Measurements from ENCODE around the gene RNF152. TPM values are rescaled to one million over a fixed set of nuclear protein-coding genes. Genes with fewer than 3 reads are reported as not detected.

RNF152 gene, protein sequence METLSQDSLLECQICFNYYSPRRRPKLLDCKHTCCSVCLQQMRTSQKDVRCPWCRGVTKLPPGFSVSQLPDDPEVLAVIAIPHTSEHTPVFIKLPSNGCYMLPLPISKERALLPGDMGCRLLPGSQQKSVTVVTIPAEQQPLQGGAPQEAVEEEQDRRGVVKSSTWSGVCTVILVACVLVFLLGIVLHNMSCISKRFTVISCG
- 13.3 TPM for total RNA-seq

DNA sequence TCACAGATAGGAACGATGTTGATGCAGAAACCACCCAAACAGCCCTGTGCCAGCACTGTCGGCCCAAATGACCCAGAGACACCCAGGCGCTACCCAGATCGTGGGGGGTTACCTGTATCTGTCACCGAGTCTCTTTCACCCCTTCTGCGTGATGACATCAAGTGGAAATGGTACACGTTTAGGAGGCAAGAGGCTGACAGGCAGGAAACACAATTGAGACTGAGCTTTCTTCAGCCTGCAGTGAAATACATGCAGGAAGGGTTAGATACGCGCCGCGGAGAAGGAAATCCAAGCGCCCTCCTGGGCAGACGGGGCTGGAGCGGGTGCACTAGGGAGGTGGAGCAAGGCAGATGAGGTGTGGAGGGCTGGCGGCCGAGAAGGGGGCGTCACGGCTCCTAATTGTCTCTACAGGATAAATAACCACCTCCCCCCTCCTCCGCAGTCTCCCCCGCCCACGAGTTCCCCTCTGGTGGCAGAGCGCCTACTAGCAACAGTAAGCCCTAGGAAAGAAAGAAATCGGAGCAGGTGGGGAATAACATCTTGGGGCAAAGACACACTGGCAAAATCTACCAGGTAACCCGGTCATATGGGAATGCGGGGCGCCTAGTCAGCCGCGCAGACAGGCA, at the start of gene RNF152:
Gene RNF152 (minus strand): TSS at position 325 of the 626 bp plus-strand sequence. CDS start 76,544 bp downstream, outside the sequence.
- intact Hi-C loops (cut with DNase I) = no loop called here
- DNase-seq (ENCODE audit: low spot score) = peak; percentile 59
- ATAC-seq = peak; percentile 25

DNA sequence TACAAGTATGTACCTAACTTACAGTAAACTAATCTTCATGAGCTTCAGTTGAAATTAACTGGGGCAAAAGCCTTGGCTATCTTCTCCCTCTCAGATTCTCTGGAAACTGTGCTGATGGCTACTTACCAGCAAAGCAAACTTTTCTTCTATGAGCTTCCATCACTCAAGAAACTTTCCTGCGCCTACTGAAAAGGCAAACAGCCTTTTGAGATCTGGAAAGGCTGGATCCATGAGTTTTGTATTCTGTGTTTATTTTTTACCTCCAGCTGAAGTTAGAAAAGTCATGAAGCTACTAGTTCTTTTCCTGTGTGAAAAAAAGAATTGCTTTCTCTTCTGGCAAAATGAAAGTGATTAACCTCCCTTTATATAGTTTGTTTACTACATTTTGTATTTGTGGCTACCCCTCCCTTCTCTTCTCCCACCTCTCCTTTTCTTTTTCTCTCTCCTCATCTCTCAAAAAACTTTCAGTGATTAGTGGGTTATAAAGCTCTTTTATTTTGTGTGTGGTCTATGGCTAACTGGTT, 49.2 kb upstream of the RNF152 start:
- no peak for ATAC-seq
- intact Hi-C loops (cut with DNase I) = no loop called here
- DNase-seq (ENCODE audit: low spot score) = no peak

DNA sequence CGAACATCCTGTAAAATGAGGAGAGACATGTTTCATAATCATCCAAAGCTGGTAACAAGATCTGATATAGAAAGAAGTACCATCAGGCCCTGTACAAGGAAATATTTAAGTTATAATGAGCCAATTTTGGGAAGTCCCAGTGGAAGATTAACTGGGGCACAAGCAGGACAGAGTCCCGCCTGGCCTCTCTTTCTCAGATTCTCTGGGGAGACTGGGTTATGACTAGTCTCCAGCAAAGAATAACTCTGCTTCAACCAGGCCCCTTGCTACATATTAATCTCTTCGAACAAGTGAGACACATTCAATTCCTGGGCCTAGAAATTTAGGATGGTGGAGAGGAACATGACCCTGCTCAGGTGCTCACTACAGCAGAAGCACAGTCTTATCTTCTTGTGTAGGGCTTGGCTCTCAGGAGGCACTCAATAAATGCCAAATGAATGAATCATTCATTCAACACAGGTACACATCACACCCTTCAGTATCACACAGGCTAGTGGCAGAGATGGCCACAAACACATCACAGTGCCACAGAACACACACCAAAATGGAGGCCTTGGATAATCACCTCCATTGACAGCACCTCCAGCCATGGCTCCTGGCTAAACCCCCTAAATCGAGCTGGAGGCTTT, 46.4 kb upstream of the RNF152 start:
- no peak for ATAC-seq
- no peak for DNase-seq (ENCODE audit: low spot score)
- intact Hi-C loops (cut with DNase I) = no loop called here

DNA sequence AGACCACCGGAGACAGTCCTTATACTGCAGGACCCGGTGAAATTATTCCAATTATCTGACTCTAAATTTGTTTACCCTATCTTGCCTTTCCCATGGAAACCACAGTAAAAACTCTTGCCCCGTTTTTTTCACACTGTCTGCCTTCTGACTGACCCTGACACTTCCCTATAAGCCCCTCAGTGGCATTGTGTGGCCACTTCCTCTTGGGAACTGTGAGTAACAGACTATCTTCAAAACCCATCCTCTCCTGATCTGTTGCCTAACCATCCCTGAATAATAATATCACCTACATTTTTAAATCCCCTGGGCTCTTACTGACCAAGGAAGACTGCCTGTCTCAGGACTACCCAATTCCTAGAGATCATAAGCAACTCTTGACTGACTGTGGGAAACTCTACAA, 42.6 kb upstream of the RNF152 start:
- intact Hi-C loops (cut with DNase I) = no loop called here
- ATAC-seq (no peak), DNase-seq (ENCODE audit: low spot score) (no peak)

DNA sequence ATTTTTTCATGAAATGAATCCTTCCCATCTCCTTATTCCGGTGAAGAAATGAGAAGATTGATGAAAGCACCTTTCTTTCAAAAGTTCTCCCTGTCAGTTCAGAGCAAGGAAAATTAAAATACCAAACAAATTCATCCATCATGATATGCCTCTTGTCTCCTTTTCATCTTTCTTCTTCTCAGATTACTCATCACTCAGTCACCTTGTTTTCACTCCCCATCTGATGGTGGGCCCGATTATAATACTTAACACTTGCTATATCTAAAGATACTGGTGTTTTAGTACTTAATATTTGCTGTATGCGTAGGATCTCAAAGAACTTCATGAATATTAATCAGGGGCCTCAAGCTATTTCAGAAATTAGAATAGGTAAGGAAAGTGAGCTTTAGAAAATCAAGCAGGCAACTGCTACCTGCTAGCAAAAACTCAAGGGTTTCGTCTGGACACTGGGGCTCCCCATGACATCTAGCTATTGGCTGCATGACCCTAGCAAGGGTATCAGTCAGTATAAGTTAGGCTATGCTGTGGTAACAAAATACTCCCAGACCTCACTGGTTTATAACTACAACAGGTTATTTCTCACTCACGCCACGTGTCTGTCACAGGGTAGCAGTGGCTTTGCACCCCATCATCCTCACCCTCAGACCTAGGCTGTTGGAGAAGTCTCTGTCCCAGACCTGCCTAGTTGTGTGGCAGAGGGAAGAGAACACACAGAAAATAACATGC, 39.0 kb upstream of the RNF152 start:
- intact Hi-C loops (cut with DNase I) = no loop called here
- ATAC-seq = no peak
- no peak for DNase-seq (ENCODE audit: low spot score)

DNA sequence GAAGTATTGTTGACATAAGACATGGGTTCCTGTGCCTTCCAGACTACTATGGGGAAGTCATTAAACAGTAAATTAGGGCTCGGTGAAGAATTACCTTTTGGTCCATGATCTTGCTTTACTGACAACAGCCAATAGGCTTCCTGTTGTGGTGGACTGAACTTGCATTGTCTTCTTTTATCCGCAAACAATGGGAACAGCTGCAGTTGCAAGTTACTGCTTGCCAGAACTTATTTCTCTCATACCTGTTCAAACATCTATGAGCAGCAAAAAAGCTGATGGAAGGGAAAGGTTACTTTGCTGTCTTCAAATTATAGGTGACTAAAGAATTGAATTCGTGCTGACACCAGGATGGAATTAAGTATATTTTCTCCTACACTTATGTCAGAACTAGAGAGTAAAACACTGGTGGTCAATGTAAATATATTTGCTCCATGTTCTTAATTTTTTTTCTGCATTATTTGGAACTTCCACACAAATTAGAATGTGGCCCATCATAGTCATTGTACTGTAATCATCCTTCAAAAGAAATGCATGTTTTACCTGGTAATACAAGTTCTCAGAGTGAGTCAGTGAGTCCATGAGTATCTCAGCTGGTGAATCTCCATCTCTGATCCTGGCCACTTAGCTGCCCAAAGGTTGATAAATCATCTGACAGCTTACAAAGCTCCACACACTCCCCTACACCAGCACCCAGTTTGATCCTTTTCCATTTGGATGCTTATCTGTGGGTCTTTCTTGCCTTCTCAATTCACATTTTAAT, 37.3 kb upstream of the RNF152 start:
- intact Hi-C loops (cut with DNase I) = no loop called here
- DNase-seq (ENCODE audit: low spot score) = no peak
- no peak for ATAC-seq

DNA sequence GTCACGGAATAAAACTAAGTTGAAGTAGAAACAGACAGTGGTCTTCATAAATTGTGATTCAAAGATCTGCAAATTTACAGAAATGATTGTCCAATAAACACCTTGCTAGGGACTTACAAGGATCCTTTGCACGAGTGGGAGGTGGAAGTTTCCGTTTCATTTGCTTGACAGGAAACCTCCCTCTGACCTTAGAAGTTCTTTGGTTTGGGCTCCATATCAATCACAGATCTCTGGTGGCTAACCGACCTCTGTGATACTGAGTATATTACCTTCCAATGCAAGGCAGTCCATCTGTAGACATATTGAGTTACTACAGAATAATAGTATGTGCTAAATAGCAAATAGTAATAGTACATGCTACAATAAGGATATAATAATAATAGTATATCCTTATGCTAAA, 33.7 kb upstream of the RNF152 start:
- intact Hi-C loops (cut with DNase I) = no loop called here
- no peak for DNase-seq (ENCODE audit: low spot score)

DNA sequence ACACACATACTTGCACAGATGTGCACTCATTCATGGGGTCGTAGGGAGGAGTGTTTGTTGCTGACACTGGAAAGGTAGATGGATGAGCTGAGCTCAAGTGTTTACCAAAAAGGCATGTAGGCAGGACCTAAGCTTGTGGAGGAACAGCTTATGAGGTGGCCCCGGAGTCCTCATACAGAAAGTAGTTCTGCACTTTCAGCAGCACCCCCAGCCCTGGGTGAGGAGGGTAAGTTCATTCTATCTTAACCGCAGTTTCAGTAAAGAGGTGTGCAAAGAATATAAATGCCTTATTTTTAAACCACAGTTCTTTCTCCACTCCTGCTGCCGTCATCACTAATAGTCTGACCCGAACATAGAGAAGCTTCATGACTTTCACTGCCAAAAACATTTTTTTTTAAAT, 31.7 kb upstream of the RNF152 start:
- intact Hi-C loops (cut with DNase I) = no loop called here
- DNase-seq (ENCODE audit: low spot score) (no peak), ATAC-seq (no peak)

More for the DNA sequence above, 33.7 kb upstream of the RNF152 start:
- ATAC-seq = no peak

DNA sequence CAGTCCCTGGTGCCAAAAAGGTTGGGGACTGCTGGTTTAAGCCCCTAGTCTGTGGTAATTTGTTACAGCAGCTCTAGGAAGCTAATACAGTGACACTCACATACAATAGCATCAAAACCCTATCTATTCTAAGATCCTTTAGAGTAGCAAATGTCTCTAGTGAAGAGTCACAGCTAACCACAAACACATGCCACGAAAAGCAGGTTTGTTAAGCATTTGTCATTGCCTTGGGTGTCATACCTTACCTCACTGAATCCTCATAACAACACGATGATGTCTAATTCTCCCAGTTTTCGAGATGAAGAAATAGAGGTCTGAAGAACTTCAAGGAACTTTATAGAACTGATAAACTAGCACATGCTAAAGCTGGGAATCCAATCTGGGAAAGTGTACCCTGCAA, 29.6 kb upstream of the RNF152 start:
- ATAC-seq (no peak), DNase-seq (ENCODE audit: low spot score) (no peak)
- intact Hi-C loops (cut with DNase I) = no loop called here

DNA sequence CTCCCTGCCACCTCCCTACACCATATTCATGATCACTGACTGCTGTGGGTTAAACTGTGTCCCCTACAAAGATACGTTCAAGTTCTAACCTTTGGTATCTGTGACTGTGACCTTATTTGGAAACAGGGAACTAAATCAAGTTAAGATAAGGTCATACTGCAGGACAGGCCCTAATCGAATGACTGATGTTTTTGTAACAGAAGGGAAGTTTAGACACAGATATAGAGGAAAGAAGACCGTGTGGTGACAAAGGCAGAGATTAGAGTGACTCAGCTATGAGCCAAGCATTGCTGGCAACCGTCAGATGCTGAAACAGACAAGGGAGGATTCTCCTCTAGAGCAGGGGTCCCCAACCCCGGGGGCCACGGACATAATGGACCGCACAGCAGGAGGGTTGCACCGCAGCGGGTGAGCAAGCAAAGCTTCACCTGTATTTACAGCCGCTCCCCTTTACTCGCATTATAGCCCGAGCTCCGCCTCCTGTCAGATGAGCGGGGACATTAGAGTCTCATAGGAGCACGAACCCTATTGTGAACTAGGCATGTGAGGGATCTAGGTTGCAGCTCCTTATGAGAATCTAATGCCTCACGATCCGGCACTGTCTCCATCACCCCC, 28.9 kb upstream of the RNF152 start:
- DNase-seq (ENCODE audit: low spot score) = no peak
- ATAC-seq = no peak
- intact Hi-C loops (cut with DNase I) = no loop called here

DNA sequence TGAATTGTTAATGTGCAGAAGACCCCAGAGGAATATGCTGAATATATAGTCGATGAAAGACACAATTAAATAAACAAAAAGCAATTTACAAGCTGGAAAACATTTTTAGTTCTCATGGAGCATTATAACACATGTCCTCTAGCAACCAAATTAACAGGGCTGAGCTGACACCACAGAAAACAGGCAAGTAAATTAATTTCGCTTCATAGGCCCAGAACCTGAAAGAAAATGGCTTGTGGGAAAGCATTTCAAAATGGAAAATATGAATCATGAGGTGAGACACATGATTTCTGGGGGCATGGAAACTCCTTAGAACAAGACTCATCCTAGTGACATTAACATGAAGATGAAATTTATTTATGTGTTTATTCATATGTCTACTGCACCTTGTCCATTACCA, 25.0 kb upstream of the RNF152 start:
- intact Hi-C loops (cut with DNase I) = no loop called here
- DNase-seq (ENCODE audit: low spot score) = no peak
- ATAC-seq = no peak

DNA sequence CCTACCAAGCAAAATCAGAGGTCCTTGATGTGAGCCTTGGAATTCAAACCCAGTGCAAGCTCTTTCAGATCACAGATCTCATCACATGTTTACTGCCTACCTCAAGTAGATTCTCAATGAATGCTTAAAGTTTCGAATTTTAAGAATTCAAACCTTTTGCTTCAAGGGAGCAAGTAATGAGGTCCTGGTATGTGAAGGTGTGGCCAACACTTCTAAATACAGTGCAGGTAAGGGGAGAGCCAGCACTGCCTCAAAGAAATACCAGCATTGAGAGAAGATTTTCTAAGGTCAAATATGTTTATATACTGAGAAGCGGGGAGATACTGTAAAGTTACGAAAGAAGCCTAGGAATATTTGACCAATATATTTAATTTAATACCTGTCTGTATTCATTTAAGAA, 19.7 kb upstream of the RNF152 start:
- no peak for ATAC-seq
- DNase-seq (ENCODE audit: low spot score) = no peak
- intact Hi-C loops (cut with DNase I) = no loop called here

DNA sequence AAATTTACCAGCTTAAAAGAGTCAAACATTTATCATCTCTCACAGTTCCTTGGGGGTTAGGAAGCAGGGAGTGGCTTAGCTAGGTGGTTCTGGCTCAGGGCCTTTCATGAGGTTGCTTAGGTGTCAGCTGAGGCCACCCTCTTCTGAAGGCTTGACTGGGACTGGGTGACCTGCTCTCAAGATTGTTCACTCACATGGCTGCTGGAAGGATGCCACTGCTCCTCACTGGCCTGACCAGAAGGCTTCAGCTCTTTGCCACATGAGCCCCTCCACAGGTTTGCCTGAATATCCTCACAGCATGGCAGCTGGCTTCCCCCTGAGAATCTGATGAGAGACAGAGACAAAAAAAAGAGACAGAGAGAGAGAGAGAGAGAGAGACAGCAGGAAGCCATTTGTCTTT, 17.3 kb upstream of the RNF152 start:
- ATAC-seq = no peak
- DNase-seq (ENCODE audit: low spot score) = no peak
- intact Hi-C loops (cut with DNase I) = no loop called here

DNA sequence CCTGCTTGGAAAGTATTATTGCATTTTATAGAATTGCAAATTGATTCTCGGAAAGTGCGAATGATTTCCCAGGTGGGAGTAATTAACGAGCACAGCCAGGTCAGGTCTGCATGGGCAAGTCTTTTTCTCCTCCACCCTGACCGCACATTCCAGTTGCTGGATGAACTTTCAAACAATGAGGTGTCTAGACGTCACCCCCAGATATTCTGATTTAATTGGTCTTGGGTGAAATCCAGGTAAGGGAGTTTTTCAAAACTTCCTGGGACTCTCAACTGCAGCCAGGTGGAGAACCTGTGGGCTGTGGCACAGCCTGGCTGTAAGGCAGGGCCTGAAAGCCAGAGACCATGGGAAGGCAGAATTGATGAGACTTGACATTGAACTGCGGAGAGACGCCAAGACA, 15.9 kb upstream of the RNF152 start:
- ATAC-seq (no peak), DNase-seq (ENCODE audit: low spot score) (no peak)
- intact Hi-C loops (cut with DNase I) = no loop called here

DNA sequence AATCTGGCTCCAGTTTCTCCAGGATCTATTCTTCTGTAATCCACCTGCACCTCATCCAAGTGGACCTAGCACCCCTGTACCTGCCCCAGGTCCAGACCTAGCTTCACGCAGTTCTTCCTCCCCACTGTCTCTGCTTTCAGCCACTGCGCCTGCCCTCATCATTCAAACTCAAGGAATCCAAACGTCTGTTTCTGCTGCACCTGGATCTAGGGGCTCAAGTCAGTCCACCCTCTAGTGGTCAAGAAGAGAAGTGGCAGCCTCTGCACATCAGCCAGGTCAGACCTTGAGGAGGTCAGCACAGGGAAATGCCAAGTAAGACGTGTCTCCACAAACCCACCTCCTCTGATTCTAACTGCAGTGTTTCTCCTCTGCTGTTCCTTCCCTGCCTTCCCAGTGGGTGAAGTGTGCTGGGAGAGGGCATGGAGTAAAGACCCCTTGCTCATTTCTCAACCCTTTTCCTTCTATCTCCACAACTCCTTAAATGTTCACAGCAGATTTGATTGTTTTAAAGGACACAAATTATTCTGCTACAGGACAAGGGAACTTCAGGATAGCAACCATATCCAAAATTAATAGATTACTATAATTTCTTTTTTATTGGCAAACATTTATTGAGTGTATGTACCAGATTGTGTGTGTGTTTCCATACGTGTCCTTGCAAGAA, 8.6 kb upstream of the RNF152 start:
- intact Hi-C loops (cut with DNase I) = no loop called here
- ATAC-seq = peak; percentile 78
- DNase-seq (ENCODE audit: low spot score) = no peak

DNA sequence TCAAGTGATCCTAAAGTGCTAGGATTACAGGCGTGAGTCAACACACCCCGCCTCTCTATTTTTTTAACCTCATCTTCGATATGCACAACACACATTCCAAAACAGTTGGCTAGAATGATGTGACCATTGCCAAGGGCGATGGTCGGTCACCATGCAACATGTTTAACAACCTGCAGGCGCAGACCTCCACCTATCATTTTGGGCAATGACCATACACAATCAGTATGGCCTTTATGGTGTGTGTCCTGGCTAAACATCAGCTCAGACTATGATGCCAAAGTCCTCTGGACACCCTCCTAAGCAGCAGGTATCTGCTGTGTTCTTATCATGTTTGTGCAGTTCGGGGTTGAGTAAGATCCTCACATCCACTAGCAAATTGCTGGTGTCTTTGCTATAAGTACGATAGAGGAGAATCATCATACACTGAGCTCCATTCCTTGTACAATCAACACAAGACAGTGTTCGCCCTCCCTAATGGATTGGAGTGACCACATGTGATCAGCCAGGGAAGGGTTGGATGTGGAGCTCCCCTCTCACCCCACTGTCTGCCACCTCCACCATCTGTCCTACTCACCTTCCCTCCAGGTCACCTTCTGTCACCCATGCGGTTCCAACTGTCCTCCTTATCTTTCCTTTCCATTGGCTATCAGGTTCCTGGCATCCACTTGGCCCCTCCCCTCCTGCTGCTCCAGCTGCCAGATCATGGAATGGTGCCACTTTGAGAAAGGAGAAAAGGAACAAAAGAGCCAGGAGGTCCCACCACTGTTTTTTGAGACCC, 7.9 kb upstream of the RNF152 start:
- DNase-seq (ENCODE audit: low spot score) = no peak
- no peak for ATAC-seq

DNA sequence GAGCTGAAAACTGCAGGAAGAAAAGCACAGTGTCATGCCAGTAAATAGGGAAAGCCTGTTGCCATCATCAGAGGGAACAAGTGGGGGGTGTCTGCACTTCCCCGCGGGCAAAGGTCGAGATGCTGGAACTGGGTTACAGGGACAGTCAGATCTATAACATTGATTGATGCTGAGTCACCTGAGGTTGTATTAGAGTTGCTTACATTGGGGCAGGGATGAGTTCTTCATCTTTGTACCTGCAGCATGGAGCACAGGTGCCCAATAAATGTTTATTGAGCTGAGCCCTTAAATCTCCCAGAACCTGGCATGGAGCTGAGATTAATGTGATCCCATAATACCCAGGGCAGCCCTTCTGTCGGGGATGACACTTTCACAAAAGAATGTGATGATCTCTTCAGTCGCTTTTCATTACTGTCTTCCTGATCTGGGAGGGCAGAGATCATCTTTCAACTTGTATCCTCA, 5.9 kb upstream of the RNF152 start:
- intact Hi-C loops (cut with DNase I) = no loop called here
- ATAC-seq (no peak), DNase-seq (ENCODE audit: low spot score) (no peak)

More for the DNA sequence above, 7.9 kb upstream of the RNF152 start:
- intact Hi-C loops (cut with DNase I) = no loop called here

Data from sciatic nerve (tissue), 2 donors.